HS-27A (cell line): ENCODE measurements around the gene CMTM4.
"Not testable (repeated sequence)": the region's sequence is repeated elsewhere in the genome, so short reads cannot be mapped to it uniquely, and the experiment has no call there.

ENCODE experiments used
- DNase-seq: peaks from one replicate; pipeline ENCODE4 v3.0.0-alpha.2; 2012; ENCODE audit warnings: low read depth, missing footprints

The CMTM4 gene

DNA sequence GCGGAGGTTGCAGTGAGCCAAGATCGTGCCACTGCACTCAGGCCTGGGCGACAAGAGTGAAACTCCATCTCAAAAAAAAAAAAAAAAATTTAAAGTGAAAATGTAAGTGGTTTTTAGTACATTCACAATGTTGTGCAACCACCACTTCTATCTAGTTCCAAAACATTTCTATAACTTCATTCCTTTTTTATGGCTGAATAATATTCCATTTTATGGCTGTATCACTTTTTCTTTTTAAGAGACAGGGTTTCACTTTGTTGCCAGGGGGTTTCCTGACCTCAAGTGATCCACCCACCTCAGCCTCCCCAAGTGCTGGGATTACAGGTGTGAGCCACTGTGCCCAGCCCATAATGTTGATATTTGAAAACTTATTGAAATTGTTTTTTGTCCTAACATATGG is 103.7 kb downstream of the CMTM4 start:
- no peak for DNase-seq

DNA sequence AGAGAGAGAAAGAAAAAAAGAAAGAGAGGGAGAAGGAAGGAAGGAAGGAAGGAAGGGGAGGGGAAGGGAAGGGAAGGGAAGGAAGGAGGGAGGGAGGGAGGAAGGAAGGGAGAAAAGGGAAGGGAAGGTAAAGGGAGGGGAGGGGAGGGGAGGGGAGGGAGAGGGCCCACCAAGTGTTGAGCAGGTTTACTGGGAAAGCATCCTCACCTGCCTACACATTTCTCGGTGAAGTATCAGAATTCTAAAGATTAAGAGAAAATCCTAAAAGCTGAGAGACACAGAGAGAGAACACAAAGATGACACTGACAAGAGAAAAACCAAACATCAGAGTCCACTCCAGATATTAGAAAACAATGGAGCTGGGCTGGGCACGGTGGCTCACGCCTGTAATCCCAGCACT is 104.3 kb downstream of the CMTM4 start:
- no peak for DNase-seq

DNA sequence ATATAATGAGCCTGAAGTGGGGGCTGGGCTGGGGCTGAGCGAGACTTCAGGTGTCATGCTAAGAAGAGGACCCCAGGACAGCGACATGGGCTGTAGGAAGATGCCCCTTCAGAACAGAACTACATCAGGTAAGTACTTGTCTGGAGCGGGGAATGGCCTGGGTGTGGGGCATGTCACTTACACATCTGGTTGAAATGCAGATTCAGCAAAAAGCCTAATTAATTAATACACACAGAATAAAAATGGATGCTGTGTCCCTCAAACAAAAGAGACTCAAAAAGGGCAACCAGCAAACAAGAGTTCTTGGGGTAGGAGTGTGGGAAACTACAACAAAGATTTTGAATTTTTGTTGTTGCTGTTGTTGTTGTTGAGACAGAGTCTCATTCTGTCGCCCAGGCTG is 105.5 kb downstream of the CMTM4 start:
- no peak for DNase-seq

DNA sequence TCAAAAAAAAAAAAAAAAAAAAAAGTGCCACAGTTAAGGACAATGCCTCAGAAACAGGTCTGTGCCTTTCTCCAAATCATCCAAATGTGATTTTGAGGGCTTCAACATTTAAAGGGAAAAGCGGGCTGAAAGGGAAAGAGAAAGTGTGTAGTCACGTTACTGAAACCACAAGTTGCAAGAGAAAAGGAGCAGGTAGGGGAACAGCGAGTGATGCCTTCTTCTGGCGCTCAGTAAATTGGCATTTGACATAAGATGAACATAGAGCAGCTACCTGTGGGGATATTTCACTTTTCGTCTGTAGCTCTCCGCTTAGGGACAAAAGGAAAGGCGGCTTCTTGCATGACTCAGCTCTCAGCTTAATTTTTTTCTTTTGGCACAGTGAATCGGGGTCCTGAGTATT is 106.2 kb downstream of the CMTM4 start:
- DNase-seq, result no peak

DNA sequence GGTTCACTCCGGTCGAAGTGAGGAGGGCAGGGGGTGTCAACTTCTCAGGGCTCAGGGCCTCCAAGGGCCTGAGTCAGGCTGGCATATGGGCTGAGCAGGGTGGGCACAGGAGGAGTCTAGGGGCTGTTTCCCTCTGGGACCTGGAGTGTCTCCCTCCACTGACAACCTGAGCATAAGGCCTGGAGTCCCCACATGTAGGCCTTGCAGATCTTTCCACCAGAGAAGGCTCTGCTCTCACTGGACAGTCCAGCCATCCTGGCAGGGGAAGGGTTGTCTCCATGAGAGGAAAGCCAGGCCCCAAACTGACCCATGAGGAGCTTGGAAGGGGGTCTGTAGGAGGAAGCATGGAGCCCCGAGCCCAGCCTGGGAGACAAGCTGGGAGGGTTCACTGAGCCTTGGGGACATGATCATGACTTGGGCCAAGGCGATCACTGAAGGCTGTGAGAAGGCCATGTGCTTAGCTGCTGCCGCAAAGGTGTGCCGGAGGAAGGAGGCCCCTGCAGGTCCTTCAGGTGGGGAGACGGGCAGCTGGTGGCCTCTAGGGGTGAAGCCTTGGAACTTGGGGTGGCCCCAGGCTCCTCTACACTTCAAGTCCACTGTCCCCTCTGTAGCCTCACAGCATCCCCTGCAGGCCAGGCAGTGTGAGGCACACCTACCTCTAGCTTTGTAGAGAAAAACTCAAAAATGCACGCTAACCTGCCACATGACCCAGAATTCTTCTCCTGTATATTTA is 107.4 kb downstream of the CMTM4 start:
- no peak for DNase-seq

DNA sequence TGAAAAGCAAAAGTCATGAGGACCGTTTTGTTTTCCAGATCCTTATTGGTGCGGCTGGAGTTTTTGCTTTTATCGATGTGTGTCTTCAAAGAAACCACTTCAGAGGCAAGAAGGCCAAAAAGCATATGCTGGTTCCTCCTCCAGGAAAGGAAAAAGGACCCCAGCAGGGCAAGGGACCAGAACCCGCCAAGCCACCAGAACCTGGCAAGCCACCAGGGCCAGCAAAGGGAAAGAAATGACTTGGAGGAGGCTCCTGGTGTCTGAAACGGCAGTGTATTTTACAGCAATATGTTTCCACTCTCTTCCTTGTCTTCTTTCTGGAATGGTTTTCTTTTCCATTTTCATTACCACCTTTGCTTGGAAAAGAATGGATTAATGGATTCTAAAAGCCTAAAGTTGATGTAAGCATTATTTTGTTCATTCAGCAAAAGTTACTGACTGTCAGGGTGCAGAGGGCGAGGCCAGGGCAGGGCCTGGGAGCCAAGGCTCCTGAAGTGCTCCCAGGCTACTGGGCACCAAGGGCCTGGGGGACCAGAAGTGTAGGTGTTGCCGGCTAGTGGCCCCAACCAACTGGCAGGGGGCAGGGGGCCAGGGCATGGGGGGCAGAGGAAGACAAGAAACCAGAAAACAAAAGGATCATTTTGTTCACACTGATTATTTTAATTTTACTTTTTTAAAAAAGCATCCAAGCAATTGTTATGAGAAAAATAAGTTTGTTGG is 108.5 kb downstream of the CMTM4 start:
- no peak for DNase-seq

DNA sequence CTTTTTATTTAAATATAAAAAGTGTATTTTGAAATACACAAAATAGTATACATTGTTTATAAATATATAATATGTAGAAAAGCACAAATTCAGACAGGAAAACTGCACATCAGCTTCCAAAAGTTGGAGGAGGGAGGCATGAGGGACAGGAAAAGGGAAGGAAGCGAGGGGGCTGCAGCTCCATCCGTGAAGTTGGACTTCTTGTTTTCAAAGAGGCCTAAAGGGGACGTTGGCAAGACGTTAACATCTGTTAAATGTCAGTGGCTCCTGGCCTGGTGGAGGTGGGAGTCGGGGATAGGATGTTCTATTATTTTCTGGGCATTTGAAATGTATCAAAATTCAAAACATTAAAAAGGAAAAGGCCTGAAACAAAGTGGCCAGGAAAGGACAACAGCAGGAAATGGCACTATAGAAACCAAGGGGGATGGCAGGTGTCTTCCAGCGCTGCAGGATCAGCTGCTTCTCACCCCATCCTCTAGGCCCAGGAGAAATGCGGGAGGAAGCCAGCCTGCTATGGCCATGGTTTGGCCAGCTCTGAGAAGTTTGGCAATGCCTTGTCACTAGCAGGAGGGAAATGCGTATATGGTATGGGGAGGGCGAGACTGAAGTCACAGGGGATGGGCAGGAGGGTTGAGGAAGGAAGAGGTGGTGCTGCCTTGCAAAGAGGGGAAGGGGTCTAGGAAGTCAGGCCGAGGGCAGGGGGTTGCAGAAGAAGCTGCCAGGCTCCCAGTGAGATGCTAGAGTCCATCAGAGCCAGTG is 110.9 kb downstream of the CMTM4 start:
- DNase-seq, result no peak

DNA sequence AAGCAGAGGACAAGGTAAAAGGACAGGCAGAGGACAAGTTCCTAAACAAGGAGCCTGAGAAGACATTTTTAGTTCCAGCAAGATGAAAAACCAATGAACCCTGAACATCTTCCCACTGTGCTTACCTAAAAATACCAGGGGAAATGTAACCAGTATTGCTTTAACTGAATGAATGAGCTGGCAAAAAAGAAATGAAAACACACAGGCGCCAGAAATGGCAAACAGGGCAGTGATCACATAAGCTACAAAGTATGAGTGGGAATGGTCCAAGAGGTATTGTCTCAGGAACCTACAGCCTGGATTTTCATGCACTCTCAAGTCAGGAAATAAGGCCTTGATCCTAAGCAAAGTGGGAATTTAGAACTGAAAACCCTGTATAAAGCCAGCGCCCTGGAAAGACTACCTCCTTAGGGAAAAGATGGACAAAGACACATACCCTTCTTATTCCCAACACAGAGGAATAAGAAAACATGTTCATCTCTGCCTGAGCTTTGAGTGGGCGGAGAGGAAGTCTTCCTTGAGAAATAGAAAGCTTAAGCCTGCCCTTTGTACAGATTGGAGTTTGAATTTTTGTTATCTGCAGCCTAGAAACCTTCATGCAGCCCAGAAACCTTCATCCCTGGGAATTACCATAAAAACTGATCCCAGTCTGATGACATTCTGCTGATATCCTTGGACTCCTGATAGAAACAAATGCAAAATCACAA is 115.1 kb downstream of the CMTM4 start:
- DNase-seq, result no peak

DNA sequence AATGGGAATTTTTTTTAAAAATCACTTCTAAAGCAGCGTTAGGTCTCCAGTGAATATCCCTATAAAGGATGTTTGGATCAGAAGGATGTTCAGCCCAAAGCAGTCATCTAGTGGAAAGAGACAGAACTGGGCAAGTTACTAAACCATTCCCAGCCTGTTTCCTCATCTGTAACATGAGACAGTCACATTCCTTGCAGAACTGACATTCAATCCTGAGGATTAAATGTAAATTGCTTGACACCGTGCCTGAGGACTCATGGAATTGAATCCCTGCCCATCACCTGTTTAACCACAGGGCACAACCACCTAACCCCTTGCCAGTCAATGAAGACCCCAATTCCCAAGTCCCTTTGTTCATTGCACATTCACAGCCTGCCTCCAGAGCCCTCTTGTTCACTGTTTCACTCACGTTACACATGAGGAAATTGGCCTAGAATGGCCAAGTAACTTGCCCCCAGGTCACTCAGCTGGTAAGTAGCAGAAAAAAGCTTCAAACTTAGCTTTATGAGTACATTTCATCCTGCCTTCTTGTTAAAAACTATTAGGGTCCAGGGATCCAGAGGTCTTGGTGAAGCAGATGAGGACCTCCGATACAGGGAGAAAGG is 115.8 kb downstream of the CMTM4 start:
- peak; percentile 54 for DNase-seq

DNA sequence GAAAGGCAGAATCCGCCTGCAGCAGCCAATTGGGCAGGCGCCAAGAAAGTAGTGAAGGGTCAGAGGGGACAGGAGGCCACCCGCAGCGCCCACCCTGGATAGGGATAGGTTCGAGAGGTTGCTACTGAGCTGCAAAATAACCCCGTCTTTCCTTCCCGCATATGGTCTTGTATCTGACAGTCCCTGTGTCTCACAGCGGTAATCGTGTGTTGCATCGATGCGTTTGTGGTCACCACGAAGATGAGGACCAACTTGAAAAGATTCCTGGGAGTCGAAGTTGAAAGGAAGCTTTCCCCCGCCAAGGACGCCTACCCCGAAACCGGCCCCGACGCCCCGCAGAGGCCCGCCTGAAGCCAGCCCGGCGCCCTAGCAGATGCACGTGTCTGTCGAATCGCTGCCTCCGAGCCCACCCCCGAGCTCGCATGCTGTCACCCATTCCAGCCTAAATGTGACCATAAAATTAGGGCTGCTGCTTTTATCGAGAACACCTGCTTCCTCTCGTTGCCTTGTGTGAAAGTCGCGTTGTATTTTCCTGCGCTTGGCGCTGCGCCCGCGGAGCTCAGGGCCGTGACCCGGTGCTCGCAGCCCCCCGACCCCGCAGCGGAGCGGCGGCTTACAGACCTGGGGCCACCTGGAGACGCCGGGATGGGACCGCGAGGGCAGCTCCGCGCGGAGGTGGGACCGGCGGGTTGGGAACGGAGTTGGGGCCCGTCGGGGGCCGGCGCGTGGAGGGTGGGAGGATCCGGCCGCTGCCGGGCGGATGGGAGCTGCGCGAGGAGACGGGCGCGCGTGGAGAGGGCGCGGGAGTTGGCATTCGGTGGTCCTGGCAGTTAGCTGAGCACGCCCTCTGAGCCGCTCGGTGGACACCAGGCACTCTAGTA is 117.7 kb downstream of the CMTM4 start, which contains the start of gene CMTM2:
Gene CMTM2 (plus strand): TSS at position 813 of the 881 bp plus-strand sequence. CDS start 145 bp downstream, outside the sequence.
- DNase-seq, result no peak

DNA sequence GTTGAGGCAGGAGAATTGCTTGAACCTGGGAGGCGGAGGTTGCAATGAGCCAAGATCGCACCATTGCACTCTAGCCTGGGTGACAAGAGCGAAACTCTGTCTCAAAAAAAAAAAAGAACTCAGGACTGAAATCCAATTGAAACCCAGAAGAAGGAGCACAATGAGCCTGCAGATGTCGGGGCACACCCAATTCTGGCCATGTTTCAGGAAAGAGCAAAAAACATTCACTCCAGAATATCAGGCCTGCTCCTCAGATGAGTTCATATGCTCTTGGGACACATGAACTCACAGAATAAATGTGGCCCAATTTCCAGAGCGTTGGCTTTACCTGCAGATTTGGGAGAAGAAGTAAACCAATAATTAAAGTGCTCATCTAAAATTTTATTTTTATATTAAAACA is 120.2 kb downstream of the CMTM4 start:
- DNase-seq, result no peak

DNA sequence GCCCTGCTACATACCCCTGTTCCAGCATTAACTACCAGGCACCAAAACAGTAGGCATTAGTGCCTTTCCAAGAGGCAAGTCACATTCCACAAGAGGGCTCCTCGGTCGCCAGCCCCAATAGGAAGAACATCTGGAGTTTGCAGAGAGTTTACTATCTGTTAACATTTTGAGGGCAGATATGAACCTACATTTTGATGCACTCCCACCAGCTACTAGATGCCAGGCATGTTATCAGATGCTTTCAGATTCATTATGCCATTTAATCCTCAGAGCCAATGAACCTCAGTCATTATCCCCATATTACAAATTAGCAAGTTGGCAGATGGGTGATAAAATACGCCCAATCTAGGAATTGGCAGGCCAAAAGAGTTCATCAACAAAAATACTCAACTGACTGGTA is 121.5 kb downstream of the CMTM4 start:
- no peak for DNase-seq

DNA sequence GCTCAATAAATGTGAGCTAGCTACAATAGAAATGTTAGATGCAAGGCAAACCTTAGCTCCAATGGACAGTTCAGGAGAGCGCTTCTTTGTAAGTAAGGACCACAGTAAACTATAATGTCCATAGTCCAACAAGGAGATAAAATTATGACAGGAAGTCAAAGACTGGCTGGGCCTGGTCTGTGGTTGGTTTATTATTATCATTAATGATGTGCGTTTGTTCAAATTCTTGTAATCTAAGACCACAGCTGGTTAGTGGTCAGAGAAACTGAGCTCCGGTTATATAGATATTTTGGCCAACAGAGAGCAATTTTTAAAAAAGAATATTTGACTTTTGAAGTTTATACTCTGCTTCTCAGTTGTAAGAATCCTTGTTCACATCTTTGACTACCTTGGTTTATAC is 122.0 kb downstream of the CMTM4 start:
- no peak for DNase-seq

DNA sequence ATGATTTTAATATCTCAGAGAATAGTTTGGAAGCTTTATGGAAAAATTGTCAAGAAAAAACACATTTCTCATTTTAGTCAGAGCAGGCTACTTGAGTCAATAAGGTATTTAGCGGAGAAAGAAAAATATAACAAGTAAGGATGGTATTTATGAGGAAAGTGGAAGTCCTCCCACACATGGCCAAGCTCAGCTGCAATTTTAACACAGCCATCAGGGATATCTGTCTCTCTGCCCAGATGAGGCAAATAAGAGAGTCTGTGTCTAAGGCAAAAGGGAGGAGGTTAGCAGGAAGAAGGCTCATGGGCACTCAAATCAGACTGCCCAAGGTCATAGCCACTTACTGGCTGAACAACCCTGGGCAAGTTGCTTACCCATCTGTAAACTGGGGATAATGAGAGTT is 122.5 kb downstream of the CMTM4 start:
- no peak for DNase-seq

DNA sequence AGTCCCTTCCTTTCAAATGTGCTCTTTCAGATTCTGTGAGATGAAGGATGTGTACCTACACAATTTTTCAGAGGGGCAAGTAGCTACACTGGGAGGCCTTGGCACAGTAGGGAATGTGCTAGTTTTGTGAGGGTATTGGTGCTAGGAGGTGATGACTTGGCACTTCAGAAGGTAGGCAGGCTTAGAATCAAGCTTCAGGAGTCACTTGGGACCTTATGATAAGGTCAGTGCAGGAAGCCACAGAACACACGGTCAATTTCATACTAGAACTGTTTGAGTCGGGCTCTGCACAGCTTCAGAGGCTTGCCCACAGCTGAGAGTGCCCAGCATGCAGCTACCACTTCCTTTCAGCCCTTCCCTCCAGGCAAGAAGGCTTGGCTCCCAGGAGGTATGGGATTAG is 124.2 kb downstream of the CMTM4 start:
- no peak for DNase-seq

DNA sequence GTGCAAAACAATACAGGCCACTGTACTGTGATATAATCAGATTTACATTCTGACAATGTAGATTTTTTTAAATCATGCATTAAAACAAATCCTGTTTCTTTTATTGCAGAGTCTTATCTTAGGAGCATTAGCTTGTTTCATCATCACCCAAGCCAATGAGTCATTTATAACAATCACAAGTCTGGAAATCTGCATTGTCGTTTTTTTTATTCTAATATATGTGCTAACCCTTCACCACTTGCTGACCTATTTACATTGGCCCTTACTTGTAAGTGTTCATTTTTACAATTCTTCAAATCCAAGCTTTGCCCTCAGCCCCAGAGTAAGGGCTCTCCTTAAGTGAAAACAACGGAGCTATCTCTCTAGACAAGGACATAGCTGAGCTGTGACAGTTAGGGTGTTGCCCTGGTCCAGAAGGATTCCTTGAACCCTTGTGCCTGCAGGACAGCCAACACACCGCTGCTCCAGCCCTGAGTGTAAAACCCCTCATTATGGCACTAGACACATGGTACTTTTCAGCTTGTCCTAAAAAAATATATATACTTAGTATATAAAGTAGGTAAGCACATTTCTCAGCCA is 126.6 kb downstream of the CMTM4 start:
- no peak for DNase-seq

DNA sequence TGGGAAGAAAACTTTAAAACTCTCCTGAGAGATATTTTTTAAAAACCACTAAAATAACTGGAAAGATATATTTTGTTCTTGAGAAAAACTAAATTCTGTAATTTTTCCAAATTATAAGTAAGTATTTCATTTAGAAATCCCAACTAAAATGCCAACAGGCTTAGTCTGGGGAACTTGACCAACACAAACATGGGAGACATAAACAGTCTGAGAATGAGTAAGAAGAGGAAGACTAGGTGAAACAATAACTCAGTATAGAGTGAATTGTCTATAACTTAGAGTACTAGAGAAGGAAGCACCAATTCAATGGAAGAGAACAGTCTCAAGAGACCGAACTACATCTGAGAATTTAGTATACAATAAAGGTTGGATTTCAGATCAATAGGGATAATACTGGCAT is 127.4 kb downstream of the CMTM4 start:
- DNase-seq, result no peak

DNA sequence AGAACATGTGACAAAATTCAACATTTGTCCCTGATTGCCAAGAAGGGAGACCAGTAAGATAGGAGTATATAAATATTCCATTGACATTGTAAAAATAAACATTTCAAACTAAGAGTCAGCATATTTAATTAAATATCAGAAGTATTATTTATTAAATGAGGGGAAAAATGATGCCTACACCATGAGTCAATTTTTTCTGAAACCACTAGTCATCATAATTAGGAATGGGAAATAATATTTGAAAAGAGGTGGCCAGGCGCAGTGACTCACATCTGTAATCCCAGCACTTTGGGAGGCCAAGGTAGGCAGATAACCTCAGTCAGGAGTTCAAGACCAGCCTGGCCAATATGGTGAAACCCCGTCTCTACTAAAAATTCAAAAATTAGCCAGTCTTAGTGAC is 128.2 kb downstream of the CMTM4 start:
- DNase-seq, result no peak

DNA sequence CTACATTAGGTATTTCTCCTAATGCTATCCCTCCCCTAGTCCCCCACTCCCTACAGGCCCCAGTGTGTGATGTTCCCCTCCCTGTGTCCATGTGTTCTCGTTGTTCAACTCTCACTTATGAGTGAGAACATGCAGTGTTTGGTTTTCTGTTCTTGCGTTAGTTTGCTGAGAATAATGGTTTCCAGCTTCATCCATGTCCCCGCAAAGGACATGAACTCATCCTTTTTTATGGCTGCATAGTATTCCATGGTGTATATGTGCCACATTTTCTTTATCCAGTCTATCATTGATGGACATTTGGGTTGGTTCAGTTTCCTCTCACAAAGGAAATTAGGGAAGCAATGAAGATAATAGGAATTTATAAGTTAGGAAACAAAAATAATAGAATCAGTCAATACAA is 129.3 kb downstream of the CMTM4 start:
- DNase-seq, result not testable (repeated sequence)
